NCI-H1105 treated with DMSO at 0.1 percent for 48 hours (cell line): ENCODE measurements around the gene SLCO2A1.

Experiments
- DNase-seq: peaks from one replicate; lab custom pipeline; 2025; lab: John Stamatoyannopoulos, UW

SLCO2A1 gene

GRCh38 chr3:133948996-133949395 is 80.7 kb downstream of the SLCO2A1 start:
- DNase-seq: no peak

GRCh38 chr3:133948131-133948810 is 81.5 kb downstream of the SLCO2A1 start:
- no peak for DNase-seq

- no peak for DNase-seq
Measured at GRCh38 chr3:133945381-133946095, 84.2 kb downstream of the SLCO2A1 start.

GRCh38 chr3:133944641-133945380 is 84.9 kb downstream of the SLCO2A1 start:
- peak; percentile 14 for DNase-seq

- DNase-seq: no peak
Measured at GRCh38 chr3:133944181-133944580, 85.5 kb downstream of the SLCO2A1 start.

- DNase-seq: no peak
Measured at GRCh38 chr3:133943639-133944141, 86.0 kb downstream of the SLCO2A1 start.

- DNase-seq: no peak
Measured at GRCh38 chr3:133943031-133943535, 86.6 kb downstream of the SLCO2A1 start.

- no peak for DNase-seq
Measured at GRCh38 chr3:133941415-133941821, 88.3 kb downstream of the SLCO2A1 start.

GRCh38 chr3:133940536-133940935 is 89.2 kb downstream of the SLCO2A1 start:
- DNase-seq: no peak

- DNase-seq: no peak
Measured at GRCh38 chr3:133939463-133939835, 90.3 kb downstream of the SLCO2A1 start.

- no peak for DNase-seq
Measured at GRCh38 chr3:133938770-133939462, 90.8 kb downstream of the SLCO2A1 start.

- no peak for DNase-seq
Measured at GRCh38 chr3:133937756-133938601, 91.7 kb downstream of the SLCO2A1 start.

GRCh38 chr3:133937061-133937686 is 92.6 kb downstream of the SLCO2A1 start:
- DNase-seq: no peak

- DNase-seq: no peak
Measured at GRCh38 chr3:133935843-133936769, 93.6 kb downstream of the SLCO2A1 start.

GRCh38 chr3:133934996-133935842 is 94.5 kb downstream of the SLCO2A1 start:
- no peak for DNase-seq

GRCh38 chr3:133934073-133934970 is 95.4 kb downstream of the SLCO2A1 start:
- no peak for DNase-seq
